T-helper 2 cell (primary cell): ENCODE data around the gene EGR4.
A peak's percentile ranks its signal among the peaks of the same experiment; 100 is the strongest.

Experiments used
- DNase-seq, 5 experiments: peaks; one replicate each; pipeline versions ENCODE4 v3.0.0 to v3.0.0-alpha.2; 2012 to 2022
- total RNA-seq, 2 donors: gene quantifications; one replicate each; lab custom pipeline; 2026; lab: John Stamatoyannopoulos, UW

The EGR4 gene
- total RNA-seq, result 0.31 to 4.2 reads per million in 2 donors

DNA sequence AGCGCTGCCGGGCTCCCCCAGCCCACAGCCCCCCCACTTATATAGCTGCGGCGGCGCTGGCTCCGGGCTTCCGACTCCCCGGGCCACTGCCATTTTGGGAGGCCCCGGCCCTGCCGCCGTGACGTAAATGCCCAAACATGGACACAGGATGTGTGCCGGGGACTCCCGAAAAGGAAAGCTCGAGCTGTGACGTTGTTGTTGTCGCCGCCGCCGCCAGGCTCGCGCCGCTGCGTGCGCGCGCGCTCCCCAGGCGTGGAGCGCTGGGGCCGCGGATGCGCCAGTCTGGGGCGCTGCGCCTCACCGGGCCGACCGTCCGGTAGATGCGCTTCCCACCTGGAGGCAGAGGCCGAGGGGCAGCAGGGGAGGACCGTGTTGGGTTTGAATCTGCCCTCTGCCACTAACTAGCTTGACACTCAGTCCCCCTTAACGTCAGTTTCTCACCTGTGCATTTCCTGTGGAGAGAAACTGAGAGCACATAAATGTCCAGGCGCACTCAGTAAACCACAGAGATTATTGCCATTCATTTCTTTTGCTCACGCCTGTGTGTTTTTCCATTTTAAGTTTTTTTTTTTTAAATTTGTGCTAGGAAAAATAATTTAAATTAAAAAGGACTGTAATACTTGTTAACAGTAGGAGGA is at the start of gene EGR4:
TSS of gene EGR4 (minus strand) at position 15 of the 638 bp plus-strand sequence. CDS start 231 bp downstream, outside the sequence.
- DNase-seq, result peak; percentile 71 to 96 (median 88)

DNA sequence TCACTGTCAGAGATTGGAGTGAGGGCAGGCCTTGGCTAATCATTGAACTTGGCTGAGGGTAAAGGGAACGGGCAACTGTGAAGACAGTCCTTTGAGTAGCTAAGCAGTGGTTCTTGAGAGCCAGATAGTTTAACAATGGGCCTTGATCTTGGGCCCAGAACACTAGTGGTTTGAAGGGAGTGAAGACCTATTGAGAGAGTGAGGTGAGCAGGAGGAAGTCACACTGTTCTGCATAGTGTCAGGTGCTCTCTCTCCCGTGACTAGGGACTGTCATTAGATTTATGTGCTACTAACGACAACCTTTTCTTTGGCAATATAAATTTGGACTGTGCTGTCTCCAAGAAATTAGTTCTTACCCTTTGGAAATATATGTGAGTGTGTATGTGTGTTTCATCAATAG is 47.7 kb upstream of the EGR4 start:
- no peak for DNase-seq

DNA sequence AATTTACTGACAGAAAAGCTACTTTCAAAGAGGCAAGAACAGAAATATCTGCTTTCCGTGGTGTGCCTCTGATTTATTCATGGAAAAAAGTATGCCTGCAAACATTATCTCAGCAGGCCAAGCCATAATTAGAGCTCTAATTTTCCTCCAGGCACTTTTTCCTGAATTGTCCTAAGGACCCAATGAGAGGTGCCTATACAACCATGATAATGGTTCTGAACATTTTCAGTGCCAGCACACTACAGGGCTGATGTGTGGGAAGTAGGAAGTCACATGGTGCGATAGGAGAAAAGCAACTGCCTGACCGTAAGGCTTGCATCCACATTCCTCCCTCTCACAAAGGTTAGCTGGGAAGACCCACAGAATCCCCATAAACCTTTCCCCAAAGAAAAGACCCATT is 45.9 kb upstream of the EGR4 start:
- DNase-seq, result no peak

DNA sequence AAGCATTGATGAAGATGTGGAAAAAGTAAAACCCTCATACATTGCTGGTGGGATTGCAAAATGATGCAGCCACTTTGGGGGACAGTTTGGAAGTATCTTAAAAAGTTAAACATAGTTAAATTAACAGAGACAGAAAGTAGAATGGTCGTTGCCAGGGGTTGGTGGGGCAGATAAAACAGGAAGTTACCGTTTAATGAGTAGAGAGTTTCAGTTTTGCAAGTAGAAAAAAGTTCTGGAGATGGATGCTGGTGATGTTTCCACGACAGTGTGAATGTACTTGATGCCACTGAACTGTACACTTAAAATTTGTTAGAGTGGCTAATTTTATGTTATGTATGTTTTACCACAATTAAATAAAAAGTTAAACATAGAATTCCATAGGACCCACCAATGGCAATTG is 44.5 kb upstream of the EGR4 start:
- DNase-seq, result peak in 1 of 5 experiments; percentile 10

- DNase-seq, result no peak
Measured at GRCh38 chr2:73334620-73335019, 41.3 kb upstream of the EGR4 start.

- DNase-seq, result no peak
Measured at GRCh38 chr2:73334045-73334444, 40.7 kb upstream of the EGR4 start.

- no peak for DNase-seq
Measured at GRCh38 chr2:73333564-73333963, 40.2 kb upstream of the EGR4 start.

DNA sequence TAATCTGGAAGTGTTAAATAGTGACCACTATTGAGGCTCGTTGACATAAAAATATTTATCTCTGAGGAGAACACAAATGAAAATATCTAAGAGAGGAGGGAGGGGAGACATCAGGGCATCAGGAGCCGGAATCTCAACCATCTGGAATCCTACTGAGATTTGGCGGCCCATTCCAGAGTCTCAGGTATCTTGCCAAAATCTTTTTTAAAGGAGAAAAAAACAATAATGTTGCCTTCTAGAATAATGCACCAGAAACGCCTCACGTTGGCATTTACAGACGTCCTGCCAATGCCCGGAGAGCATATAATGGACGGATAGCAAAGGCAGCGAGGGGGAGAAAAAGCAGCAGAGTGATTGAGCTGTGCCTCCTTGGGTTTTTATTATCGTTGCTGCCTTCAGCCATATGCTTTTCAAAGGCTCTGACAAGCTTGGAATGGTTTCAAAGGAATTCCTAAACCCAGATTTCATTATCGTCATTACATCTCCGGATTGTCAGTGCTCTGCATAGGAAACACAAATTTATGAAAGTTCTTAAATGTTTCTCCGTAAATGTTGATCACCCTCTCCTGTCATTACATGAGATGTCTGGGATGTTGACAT is 30.9 kb upstream of the EGR4 start:
- DNase-seq, result no peak

- DNase-seq, result no peak
Measured at GRCh38 chr2:73323551-73323950, 30.2 kb upstream of the EGR4 start.

DNA sequence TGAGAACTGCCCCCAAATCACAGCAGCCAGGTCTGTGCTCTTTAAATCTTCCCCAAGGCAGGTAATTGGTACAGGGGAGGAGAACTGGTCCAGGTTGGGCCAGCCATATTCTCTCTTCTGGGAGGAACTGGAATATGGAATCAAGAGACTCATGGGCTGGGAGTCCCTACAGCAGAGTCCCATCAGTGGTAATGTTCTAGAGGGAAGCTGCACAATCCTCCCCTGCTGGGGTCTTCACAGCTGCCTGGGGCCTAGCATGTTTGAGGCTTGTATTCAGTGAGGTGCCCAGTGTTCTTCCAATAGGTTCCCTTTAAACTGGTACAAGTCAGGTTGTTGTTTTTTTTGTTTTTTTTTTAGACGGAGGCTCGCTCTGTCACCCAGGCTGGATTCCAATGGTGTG is 21.1 kb upstream of the EGR4 start:
- DNase-seq, result no peak

DNA sequence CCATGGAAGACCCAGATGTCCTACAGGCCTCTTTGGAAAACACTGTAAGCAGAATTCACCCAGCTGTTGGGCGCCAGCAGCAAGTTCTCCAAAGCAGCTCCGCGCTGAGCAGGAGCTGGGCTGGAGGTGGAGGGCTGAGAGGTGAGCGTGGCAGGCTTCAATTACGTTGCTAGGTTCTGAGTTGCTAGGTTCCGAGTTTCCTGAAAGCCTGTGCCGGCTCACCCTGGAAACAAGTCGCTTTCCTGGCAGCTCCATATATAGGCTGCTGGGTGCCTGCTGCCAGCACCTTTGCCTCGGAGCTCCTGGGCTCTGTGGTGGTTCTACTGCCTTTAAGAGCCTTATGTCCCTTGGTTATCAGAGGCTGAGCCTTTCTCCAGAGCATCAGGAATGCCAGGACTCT is 14.4 kb upstream of the EGR4 start:
- no peak for DNase-seq

GRCh38 chr2:73301636-73302035 is 8.3 kb upstream of the EGR4 start:
- DNase-seq, result no peak

DNA sequence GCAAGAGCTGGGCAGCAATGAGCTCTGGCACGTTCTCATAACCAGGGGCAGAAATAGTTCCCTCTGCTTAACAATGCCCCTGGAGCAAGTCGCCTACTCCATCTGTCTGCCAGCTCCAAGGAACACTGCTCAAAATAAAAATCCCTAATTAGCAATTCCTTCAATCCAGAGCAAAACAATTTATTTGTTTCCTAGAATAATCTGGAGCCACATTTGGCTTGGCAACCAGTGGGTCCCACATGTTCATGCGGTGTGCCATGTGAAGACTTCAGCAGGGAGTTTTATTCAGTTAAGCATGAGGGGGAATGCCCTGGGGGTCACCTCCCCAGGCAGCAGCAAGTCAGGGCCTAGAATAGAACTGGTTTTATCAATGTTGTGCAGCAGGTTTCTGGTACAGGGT is 7.6 kb upstream of the EGR4 start:
- DNase-seq, result no peak

- DNase-seq, result no peak
Measured at GRCh38 chr2:73297586-73297985, 4.2 kb upstream of the EGR4 start.

GRCh38 chr2:73297151-73297559 is 3.8 kb upstream of the EGR4 start:
- no peak for DNase-seq

- DNase-seq, result no peak
Measured at GRCh38 chr2:73295751-73296400, 2.5 kb upstream of the EGR4 start.

DNA sequence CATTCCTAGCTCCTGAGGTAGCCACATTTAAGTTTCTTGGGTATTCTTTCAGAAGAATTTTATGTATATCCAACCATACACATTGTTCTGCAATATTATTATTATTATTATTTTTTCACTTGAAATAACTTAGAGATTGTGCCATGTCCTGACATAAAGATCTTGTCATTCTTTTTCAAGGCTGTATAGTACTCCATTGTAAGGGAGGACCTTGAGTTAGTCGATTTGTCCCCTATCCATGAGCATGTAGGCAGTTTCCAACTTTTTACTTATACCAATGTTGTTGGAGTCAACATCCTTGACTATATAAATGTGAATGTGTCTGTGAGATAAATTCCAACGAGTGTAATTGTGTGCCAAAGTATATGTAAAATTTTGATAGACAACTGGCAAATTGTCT is 891 bp upstream of the EGR4 start:
- no peak for DNase-seq

DNA sequence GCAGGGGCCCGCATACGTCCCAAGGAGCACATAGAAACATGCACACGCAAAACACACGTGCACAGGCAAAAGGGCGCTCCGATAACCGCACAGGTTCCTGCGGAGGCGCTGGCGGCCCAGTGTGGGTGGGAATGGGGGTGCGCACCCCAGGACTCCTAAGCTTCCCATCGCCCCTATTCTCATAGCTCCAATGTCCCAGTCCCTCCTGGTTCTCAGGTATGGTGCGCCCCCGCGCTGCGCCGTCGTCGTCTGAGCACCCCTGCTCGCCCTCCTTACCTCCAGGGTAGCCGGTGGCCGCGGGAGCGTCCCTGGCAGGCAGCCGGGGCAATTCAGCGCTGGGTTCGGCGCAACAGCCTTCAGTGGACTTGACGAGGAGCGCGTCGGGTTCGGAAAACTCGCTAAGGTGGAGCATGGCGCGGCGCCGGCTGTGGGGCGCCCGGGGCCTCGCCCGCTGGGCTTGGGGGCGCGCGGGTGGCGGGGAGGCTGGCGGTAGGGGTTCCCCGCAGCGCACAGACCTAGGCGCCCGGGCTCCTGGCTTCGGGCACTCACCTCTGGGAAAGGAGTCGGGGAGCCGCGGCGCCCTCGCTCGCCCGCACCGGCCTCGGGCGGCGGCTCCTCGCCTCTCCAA is 328 bp downstream of the EGR4 start:
- DNase-seq, result peak in 1 of 5 experiments; percentile 9

DNA sequence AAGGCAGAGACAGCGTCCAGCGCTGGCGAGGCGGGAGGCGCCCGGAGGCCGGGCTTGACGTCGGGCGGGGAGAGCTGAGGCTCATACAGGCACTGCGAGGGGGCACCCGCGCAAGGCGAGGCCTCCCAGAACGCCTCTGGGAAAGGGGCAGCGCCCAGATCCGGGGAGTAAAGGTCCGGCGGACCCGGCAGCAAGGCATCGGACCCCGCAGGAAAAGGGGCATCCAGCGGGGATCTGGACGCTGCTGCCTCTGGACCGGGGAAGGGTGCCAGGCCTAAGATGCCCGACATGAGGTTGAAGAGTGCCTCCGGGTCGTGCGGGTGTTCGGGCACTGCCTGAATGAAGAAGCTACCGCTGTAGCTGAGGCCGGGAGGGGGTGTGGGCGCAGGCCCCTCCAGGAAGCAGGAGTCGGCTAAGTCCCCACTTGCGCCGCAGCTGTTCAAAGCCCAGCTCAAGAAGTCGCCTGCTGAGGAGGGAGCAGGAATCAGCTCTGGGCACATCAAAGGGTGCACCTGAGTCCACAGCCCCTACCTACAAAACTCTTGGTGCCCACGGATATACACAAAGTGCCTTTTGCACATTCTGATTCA is 937 bp downstream of the EGR4 start:
- no peak for DNase-seq

- DNase-seq, result peak in 2 of 5 experiments; percentile 29 to 67
Measured at GRCh38 chr2:73291461-73292315, 1.7 kb downstream of the EGR4 start.

DNA sequence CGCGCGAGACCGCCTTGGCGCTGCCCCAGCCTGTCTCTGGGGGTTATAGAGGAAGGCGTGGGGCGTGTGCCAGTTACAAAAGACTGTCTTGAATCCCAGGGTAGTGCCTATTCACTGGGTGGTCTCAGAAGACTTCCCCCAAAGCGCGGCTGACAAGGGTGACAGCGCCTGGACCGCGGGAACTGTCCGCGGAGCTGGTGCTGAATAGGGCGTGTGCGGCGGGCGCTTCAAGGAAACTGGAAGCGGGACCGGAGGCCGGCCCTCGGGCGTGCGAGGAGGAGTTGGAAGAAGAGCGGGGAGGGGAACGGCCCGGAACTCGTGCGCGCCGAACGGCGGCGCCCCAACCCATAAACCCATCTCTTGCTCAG is 2.3 kb downstream of the EGR4 start:
- DNase-seq, result peak; percentile 30 to 59 (median 38)
